HG03095 (cell line): ENCODE data around the gene MXD1.

Experiments used
- ATAC-seq: cut with Tn5 transposase; IDR thresholded peaks from one replicate; pipeline ENCODE4 v1.9.1; 2021; ENCODE audit warnings: moderate library complexity; ENCODE audit not compliant: unreplicated experiment

MXD1 gene

GRCh38 chr2:69975853-69976462 is 61.0 kb downstream of the MXD1 start:
- no peak for ATAC-seq

DNA sequence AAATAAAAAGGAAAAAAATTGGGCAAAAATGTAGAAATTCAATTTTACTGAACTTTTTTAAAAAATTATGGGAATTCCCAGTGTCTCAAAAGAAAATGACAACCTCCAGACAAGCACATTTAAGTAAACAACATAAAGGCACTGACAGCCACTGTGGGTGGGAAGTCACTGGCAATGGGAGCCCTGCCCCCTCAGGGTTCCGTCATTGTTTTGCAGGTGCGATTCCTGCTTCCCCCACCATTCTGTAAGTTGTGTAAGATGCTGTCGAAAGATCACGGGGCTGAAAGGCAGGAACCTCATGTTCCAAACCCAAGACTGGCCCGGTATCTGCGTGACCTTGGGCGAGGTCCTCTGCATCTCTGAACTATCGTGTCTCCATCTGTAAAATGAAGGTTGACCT is 62.3 kb downstream of the MXD1 start:
- no peak for ATAC-seq

DNA sequence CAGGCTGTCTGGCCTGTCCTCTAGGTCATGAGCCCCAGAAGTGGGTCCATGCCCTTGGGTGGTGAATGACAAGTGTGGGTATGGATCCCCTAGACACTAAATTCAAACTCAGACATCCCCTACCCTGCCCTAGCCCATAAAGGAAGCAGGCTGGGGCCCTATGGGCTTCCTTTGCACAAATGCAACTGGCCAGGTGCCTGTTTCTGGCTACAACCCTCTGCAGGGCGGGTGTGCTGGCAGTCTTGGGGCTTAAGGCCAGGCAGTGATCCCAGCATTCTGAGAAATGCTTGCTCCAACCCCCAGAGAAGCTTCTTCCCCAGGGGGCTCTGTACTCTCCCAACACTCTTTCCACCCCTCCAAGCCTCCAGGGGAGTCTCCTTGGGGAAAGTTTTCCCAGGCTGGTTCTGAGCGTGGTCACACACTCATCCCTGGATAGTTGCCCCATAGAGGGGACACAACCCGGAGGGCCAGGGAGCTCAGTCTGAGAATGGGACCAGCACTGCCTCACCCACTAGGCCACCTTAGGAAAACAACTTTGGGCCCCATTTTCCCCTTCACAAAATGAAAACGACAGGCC is 63.1 kb downstream of the MXD1 start:
- ATAC-seq: no peak

GRCh38 chr2:69979902-69980807 is 65.2 kb downstream of the MXD1 start:
- no peak for ATAC-seq

GRCh38 chr2:69983392-69983966 is 68.6 kb downstream of the MXD1 start:
- ATAC-seq: no peak

- no peak for ATAC-seq
Observed at GRCh38 chr2:69985216-69985615, 70.3 kb downstream of the MXD1 start.

DNA sequence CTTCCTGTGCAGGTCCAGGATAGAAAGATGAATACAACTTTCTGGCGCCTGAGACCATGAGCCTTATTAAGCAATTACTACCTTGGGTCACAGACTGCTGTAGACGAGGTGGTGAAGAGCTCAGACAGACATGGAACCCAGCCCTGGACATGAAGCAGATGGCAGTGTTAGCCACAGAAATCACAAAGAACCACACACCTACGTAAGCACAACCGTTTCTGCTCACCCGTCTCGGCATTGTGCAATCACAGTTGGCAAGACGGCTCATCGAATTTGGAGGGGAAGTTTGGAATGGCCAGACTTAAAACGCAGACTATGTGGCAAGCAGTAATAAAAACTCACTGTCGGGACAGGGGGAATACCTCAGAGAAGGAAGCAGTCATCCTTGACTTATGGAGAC is 70.8 kb downstream of the MXD1 start:
- ATAC-seq: no peak

DNA sequence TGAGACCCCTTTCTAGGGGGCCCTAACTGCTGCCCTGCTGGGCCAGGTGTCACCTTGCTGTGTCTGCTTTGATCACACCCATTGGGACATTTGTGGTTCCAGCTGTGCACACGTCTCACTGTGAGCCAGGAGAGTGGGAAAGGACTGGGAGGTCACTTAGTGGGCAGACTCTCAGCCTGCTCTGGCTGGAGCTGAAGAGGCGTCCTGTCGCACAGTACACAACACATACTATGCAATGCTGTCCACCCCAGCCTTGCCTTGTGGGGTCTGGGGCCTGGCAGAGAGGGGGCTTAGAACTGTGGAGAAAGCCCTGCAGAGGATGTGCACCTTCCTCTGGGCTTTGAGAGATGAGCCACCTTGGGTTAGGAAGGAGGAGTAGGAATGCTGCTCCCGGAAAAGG is 71.8 kb downstream of the MXD1 start:
- no peak for ATAC-seq

- ATAC-seq: no peak
Observed at GRCh38 chr2:69988086-69988635, 73.3 kb downstream of the MXD1 start.

DNA sequence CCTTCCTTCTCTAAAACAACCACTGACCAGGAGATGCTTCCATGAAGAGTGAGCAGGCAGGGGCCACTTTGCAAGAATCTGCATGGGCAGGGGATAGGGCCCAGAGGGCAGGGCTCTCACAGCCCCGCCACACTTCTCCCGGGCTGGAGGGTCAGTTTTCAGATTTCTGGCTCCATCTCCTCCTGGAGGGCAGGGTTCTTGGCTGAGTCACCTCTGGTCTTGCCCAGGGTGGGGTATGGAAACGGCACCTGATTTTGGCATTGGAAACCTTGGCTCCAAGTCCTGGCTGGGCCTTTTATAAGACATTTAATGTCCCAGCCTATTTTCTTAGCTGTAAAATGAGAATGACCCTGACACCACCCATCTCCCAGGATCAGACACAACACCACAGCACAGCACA is 74.1 kb downstream of the MXD1 start:
- no peak for ATAC-seq

DNA sequence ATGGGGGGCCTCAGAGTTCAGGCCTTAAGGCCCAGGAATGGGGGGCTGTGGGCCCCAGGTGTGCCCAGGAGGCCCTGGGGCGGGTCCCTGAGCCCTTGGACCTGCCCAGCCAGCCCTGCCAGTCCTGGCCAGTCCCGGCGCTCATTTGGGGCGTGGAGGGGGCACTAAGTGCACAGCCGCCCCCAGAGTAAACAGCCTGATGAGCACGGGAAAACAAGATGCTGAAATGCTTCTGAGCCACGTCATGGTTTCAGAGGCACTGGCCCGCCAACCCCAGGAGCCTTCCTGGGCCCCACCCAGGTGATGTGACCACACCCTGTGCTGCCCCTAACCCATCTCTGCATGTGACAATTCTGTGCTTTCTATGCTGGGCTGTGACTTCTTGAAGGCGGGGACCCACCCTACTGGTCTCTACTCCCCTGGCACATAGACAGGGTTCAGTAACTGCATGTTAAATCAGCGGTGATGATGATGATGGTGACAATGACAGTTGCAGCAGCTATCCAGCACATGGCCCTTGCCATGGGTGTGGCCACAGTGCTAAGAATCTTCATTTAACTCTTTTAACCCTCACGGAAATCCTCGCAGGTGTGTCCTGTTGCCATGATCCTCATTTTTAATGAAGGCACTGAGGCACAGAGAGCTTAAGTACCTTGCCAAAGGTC is 74.7 kb downstream of the MXD1 start:
- no peak for ATAC-seq
